ENCODE data around the gene BCO2.

DNA sequence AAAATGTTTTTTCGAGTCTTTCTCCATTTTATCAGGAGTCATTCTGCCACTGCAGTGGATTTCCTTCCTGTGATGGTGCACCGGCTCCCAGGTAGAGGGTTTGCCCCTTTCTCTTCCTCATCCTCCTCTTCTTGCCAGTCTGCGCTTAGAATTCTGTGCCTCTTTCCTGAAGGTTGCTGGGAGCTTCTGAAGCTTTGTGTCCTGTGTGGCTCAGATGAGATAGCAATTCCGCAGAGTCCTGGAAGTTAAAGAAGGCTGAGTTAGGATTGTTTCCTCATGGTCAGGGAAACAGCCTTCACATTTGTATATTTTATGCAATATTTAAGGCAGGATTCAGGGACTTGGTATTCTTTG is 264 bp downstream of the BCO2 start:
- TF ChIP-seq EP300 (IDR thresholded peaks at IDR 0.05) (no peak), POLR2A (IDR thresholded peaks at IDR 0.05) (no peak)
- TF ChIP-seq, protein P1, sequence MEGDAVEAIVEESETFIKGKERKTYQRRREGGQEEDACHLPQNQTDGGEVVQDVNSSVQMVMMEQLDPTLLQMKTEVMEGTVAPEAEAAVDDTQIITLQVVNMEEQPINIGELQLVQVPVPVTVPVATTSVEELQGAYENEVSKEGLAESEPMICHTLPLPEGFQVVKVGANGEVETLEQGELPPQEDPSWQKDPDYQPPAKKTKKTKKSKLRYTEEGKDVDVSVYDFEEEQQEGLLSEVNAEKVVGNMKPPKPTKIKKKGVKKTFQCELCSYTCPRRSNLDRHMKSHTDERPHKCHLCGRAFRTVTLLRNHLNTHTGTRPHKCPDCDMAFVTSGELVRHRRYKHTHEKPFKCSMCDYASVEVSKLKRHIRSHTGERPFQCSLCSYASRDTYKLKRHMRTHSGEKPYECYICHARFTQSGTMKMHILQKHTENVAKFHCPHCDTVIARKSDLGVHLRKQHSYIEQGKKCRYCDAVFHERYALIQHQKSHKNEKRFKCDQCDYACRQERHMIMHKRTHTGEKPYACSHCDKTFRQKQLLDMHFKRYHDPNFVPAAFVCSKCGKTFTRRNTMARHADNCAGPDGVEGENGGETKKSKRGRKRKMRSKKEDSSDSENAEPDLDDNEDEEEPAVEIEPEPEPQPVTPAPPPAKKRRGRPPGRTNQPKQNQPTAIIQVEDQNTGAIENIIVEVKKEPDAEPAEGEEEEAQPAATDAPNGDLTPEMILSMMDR (IDR thresholded peaks at IDR 0.05) = no peak

Measured in upper lobe of left lung (tissue), 4 donors.